Activated naive CD4-positive, alpha-beta T cell treated with anti-CD3 and anti-CD28 coated beads, Interleukin-2, amount 50 U/mL, for 16 hours (primary cell): ENCODE data around the gene NOP53.
A peak's percentile ranks its signal among the peaks of the same experiment; 100 is the strongest.
"Not testable (repeated sequence)": the region's sequence is repeated elsewhere in the genome, so short reads cannot be mapped to it uniquely, and the experiment has no call there.

Experiments used
- DNase-seq: peaks from one replicate; pipeline ENCODE4 v3.0.0-alpha.2; 2020

NOP53 gene

DNA sequence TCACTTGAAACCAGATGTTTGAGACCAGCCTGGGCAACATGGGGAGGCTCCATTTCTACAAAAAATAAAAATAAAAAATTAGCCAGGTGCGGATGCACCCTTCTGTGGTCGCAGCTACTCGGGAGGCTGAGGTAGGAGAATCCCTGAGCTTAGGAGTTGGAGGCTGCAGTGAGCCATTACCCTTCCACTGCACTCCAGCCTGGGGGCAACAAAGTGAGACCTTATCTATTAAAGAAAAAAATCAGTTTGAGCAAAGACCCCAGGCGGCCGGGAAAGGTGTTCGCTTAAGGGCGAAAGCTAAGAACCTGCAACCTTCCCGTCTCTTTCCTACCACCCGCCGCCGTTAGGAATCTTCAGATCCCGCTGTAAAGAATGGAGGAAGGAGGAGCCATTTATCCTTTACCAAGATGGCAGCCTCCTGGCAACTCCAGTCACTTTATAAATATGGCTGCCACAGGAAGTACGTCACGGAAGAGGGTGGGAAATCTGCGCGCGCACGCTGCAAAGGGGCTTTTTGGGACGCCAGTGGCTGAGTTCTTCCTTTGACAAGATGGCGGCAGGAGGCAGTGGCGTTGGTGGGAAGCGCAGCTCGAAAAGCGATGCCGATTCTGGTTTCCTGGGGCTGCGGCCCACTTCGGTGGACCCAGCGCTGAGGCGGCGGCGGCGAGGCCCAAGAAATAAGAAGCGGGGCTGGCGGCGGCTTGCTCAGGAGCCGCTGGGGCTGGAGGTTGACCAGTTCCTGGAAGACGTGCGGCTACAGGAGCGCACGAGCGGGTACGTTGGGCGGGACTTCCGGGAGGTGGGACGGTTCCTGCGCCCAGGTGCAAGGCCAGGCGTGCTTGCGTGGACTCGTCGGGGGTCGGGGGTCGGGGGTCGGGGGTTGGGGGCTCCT is at the start of gene NOP53:
TSS of gene NOP53 (plus strand) at position 537 of the 892 bp plus-strand sequence. CDS start at position 551, 14 bp downstream.
- peak; percentile 93 for DNase-seq

DNA sequence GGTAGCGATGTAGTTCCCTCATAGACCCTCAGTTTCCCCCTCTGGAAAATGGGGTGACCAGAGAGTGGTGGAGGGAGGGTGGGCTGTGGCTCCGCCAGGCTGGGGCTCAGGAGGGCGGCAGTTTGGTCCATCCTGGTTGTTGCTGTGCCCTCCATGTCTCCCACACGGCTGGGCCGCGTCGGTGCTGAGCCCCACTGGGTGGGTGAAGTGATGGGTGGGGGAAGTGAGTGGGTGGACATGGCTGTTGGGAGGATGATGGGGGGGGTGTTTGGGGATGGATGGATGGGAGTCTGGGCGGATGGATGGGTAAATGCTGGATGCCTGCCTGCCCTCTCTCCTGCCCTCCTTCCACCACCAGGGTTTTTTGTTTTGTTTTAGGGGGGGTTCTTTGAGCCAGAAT is 48.7 kb upstream of the NOP53 start:
- DNase-seq, result no peak

DNA sequence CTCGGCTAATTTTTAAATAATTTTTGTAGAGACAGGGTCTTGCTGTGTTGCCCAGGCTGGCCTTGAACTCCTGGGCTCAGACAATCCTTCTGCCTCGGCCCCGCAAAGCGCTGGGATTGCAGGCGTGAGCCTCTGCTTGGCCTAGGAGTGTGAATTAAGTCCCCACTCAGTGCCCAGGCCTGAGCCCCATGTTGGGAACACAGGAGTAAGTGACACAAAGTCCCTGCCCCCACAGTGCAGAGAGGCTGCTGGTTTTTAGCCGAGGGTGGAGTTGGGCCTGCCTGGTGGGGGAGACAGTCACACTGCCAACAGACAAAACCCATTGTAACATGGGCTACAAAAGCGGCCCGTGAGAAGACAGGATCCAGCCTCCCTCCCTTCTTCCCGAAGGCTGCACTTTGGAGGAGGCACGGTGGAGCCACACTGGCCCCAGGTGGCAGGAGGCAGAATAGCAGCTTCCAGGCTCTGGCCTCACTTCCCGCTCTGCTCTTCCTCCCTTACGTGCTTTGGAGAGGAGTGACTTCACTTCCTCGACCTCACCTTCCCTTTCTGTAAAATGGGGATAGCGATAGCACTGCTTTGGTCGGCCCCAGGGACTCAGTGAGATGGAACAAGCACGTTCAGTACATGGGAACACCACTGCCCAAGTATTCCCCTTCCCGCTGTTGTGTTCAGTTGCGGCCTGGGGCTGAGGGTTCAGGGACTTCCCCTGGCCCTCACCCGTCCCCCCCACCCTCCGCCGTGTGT is 47.3 kb upstream of the NOP53 start:
- DNase-seq, result peak; percentile 44

DNA sequence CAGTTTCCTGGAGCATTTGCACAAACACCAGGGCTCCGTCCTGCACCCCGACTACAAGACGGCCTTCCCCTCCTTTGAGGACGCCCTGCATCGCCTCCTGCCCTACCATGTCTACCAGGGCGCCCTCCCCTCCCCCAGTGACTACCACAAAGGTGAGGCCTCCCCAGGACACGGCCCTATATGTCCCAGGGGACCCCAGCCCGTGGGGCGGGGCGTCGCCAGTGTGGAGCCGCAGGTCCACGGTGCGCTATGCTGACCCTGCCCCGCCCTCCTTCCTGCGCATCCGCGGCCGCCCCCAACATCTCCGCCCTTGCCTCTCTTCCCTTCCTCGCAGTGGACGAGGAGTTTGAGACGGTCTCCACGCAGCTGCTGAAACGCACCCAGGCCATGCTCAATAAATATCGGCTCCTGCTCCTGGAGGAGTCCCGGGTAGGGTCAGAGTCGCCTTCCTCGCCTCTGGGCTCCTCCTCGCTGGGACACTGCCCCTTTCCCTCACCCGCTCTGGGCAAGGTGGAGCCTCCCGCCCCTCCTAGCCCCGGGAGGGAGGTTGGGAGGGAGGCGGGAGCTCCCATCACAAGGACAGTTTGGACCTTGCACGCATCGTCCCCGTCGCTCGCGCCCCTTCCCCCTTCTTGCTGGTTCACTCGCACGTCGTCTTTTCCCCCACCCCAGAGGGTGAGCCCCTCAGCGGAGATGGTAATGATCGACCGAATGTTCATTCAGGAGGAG is 46.6 kb upstream of the NOP53 start:
- no peak for DNase-seq

DNA sequence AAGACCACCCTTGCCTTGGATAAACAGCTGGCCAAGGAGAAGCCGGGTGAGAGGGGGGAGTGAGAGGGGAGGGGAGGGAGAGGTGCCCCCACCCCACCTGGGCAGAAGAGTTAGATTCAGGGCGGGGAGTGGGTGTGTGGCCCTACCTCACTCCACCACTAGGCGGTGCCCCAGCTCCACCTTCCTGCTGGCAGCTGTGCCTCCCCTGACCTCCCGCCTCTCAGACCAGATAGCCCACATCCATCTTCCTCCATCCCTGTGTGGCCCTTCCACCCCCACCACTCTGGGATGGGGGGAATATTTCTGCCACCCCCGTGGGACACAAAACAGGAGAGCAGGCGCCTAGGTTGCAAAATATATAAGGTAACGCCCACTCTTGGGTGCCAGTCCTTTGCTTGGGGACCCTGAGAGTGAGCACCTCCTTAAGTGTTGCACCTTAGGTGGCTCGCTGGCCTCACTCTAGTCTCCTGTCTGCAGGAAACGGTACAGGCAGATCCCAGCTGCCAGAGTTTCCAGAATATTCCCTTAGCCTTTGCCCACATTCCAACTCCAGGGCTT is 45.9 kb upstream of the NOP53 start:
- DNase-seq, result peak; percentile 62

DNA sequence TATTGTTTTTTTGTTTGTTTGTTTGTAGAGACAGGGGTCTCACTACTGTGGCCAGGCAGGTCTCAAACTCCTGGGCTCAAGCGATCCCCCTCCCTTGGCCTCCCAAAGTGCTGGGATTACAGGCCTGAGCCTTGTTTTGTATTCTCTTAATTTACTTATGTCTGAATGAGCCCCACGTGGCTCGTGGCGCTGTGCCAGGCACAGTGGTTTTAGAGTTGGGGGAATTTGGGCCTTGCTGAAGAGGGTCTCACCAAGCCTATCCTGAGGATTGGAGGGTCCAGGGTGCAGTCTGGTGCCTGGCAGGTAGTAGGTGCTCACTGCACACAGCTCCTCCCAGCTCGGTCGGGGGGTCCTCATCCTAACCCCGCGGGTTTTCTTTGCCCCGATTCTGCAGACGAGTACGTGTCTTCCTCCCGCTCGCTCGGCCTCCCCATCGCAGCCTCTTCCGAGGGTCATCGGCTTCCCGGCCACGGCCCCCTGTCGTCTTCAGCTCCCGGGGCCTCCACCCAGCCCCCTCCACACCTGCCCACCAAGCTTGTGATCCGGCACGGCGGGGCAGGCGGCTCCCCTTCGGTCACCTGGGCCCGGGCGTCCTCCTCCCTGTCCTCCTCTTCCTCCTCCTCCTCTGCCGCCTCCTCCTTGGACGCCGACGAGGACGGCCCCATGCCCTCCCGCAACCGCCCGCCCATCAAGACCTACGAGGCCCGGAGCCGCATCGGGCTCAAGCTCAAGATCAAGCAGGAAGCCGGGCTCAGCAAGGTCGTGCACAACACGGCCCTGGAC is 44.2 kb upstream of the NOP53 start:
- DNase-seq, result no peak

DNA sequence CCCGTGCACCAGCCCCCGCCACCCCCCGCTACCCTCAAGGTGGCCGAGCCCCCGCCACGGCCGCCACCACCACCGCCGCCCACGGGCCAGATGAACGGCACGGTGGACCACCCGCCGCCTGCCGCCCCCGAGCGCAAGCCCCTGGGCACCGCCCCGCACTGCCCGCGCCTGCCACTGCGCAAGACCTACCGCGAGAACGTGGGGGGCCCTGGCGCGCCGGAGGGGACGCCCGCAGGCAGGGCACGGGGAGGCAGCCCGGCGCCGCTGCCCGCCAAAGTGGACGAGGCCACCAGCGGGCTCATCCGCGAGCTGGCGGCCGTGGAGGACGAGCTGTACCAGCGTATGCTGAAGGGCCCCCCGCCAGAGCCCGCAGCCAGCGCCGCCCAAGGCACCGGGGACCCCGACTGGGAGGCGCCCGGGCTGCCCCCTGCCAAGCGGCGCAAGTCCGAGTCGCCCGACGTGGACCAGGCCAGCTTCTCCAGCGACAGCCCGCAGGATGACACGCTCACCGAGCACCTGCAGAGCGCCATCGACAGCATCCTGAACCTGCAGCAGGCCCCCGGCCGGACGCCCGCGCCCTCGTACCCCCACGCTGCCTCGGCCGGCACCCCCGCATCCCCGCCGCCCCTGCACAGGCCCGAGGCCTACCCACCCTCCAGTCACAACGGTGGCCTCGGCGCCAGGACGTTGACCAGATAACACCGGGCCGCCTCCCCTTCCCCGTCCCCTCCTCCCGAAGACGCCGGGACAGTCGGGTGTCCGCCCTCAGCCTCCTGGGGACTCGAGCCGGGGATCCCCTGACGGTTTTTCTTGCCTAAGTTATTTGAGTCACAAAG is 43.4 kb upstream of the NOP53 start:
- no peak for DNase-seq

DNA sequence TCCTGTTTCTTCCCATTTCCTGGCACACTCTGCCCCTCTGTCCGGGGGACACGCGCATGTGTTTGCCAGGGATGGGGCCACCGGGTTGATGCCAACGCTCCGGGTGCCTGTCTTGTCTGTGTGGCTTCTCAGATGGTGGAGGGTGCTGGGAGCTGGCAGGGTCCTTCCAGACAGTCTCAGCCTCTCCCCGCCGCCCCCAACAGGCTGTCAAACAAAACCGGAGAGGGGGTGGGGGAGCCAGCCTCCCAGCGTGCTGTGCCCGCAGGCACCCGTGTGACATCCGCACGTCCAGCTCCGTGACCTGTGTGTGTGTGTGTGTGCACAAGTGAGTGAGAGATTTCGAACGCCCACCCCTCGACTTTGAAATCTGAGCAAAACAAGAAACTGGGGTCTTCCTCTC is 42.7 kb upstream of the NOP53 start:
- DNase-seq, result no peak

DNA sequence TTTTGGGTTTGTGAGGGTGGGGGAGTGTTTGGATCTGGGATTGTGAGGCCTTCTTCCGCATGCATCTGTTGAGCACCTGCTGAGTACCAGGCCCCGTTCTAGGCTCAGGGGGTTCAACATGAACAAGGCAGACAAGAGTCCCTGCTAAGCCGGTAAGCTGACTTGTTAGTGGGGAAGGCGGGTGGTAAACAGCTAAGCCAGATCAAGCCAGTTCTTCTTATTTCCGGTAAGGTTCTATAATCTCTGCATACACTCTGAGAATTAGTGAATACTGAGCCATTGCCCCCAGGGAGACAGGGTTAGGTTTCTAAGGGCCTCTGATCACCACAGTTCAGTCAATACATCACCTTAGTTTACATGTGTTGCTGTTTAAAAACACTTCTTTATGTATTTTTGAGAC is 42.0 kb upstream of the NOP53 start:
- no peak for DNase-seq

DNA sequence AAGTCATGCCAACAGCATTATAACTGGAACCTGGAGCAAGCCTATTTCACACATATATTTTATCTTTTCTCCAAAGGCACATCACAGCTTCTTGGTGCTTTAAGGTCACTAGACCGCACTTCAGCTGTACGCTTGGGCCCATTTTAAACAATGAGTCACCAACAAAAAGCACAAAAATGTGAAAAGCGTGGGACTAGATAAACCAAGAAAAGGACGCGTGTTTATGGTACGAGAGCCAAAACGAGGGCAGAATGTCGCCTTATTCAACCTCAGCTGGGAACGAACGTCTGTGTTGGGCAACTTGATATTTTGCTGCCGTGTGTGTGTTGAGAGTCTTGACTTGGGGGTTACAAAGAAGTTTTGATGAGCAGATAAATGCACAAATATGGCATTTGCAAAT is 41.3 kb upstream of the NOP53 start:
- no peak for DNase-seq

DNA sequence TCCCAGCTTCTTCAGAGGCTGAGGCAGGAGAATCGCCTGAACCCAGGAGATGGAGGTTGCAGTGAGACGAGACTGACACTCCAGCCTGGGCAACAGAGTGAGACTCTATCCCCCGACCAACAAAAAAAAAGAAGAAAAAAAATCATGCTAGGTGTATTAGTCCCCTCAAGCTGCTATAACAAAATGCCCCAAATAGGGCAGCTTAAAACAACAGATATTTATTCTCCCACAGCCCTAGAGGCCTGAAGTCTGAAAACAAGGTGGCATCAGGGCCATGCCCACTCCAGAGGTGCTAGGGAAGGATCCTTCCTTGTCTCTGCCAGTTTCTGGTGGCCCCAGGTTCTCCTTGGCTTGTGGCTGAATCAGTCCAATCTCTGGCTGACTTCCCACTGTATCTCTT is 40.7 kb upstream of the NOP53 start:
- no peak for DNase-seq

DNA sequence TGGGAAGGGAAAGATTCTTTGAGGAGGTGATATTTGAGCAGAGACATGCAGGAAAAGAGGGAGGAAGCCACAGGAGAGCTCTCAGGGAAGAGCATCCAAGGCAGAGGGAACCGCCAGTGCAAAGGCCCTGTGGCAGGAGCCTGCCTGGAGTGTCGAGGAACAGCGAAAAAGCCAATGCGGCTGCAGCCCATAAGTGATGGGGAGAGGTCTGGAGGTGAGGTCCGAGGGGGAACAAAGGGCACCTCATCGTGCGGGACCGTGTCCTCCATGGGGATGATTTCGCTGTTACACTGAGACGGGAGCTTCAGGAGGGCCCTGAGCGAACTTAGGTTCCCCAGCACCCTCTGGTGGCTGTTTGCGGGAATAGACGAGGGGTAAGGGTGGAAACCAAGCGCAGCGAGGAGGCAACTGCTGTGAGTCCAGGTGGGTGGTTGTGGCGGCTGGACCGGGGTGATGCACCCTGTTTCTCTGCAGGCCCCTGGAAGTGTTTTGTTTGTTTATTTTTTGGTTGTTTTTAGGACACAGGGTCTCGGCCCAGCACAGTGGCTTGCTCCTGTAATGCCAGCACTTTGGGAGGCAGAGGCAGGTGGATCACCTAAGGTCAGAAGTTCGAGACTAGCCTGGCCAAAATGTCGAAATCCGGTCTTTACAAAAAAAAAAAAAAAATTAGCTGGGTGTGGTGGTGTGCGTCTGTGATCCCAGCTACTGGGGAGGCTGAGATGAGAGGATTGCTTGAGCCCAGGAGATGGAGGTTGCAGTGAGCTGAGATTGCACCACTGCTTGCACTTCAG is 38.0 kb upstream of the NOP53 start:
- DNase-seq, result peak; percentile 78

DNA sequence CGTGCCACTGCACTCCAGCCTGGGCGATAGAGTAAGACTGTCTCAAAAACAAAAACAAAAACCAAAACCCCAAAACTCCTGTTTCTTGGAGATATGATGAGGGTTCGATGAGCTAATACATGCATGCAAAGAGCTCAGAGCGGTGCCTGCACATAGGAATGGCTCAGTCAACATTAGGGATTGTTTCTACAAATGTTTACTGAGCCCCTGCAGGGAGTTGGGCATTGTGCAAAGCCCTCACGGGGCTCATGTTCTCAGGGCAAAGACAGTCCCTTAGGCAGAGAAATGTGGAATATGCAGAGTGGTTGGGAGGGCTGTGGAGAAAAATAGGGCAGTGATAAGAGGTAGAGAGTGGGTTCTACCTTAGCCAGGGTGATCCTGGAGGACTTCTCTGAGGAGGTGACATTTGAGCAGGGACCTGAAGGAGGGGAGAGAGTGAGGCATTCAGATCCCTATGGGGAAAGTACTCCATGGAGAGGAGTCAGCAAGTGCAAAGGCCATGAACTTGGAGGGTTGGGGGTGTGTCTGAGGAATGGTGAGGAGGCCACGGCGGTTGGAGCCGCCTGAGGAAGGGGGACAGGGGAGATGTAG is 33.6 kb upstream of the NOP53 start:
- DNase-seq, result no peak

DNA sequence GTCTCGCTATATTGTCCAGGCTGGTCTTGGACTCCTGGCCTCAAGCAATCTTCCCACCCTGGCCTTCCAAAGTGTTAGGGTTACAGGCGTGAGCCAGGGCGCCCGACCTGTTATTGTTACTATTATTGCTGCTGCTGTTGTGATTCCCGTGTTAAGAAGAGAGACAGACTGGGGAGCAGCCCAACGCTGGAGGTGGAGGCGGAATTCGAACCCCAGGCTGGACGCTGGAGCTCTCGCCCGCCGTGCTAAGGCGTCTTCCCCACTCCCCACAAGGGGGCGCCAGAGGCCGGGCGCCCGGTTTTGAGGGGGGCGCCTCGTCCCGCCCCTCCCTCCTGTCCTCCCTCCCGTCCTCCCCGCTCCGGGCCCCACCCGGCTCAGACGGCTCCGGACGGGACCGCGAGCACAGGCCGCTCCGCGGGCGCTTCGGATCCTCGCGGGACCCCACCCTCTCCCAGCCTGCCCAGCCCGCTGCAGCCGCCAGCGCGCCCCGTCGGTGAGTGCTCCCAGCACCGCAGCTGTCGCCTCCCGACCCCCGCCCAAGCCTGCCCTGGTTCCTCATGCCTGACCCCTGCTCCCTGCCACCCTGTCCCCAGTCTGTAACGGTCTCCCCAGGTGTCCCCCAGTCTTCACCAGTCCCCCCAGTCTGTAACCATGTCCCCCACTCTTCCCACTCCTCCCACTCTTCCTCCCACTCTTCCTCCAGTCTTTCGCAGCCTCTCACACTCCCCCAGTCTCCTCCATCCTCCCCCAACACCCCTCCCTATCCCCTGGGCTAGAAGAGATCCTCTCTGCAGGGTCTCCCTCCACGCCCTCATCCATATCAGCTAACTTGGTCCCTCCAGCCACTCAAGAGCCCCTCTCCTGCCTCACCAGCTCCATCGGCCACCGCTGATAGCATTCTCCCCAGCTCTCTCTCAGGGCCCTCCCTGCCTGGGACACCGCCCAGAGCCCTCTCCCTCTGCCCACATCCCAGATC is 32.0 kb upstream of the NOP53 start, which contains the start of gene EHD2:
TSS of gene EHD2 (plus strand) at position 377 of the 976 bp plus-strand sequence. CDS start 3,191 bp downstream, outside the sequence.
- peak; percentile 51 for DNase-seq

DNA sequence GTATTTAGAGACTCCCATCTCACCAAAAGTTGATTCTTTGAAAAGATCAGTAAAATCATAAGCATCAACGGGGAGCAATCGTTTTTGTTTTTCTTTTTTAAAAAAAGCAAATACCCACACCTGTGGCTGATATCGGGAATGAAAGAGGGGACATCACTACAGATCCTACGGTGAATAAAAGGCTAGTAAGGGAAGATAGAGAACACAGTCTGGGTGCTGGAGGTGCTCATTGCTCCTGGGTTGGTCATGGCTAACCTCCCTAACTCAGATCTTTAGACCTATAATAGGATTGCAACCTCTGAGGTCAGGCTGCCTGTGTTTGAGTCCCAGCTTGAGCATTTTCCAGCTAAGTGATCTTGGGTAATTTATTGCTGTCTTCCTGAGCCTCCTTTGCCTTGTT is 31.0 kb upstream of the NOP53 start:
- DNase-seq, result no peak

DNA sequence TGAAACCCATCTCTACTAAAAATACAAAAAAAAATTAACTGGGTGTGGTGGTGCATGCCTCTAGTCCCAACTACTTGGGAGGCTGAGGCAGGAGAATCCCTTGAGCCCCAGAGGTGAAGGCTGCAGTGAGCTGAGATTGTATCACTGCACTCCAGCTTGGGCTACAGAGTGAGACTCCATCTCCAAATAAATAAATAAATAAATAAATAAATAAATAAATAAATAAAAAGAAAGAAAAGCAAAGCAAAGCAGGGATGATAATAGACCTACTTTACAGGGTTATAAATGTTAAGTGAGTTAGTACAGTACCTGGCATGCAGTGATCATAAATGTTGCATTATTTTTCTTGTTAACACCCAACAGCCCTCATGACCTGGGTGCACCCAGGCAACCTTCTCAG is 30.5 kb upstream of the NOP53 start:
- DNase-seq, result not testable (repeated sequence)

DNA sequence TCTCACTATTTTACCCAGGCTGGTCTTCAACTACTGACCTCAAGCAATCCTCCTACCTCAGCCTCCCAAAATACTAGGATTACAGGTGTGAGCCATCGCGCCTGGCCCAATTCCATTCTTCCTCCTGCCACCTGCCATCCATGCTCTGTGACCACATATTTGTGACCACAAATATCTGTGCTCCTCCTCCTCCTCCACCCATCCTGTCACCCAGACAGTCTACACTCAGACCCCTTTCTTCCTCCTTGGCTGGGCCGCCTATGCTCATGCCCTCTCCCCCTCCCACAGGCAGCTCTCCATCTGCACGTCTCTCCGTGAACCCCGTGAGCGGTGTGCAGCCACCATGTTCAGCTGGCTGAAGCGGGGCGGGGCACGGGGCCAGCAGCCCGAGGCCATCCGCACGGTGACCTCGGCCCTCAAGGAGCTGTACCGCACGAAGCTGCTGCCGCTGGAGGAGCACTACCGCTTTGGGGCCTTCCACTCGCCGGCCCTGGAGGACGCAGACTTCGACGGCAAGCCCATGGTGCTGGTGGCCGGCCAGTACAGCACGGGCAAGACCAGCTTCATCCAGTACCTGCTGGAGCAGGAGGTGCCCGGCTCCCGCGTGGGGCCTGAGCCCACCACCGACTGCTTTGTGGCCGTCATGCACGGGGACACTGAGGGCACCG is 28.9 kb upstream of the NOP53 start:
- DNase-seq, result no peak

DNA sequence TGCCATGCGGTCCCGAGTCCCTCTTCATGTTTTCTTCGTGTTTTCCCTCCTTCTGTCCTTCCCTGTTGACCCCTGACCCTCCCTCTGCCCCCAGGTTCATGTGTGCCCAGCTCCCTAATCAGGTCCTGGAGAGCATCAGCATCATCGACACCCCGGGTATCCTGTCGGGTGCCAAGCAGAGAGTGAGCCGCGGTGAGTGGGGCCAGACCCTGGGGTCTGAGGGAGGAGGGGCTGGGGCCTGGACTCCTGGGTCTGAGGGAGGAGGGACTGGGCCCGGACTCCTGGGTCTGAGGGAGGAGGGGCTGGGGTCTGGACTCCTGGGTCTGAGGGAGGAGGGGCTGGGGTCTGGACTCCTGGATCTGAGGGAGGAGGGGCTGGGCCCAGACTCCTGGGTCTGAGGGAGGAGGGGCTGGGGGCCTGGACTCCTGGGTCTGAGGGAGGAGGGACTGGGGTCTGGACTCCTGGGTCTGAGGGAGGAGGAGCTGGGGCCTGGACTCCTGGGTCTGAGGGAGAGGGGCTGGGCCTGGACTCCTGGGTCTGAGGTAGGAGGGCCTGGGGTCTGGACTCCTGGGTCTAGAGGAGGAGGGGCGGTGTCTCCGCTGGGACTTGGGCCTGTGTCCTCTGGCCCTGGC is 26.8 kb upstream of the NOP53 start:
- DNase-seq, result not testable (repeated sequence)
